Stomach smooth muscle (tissue), 2 donors: ENCODE data around the gene AKTIP.
"Not testable (repeated sequence)": the region's sequence is repeated elsewhere in the genome, so short reads cannot be mapped to it uniquely, and the experiment has no call there.

Experiments used
- H3K27ac ChIP-seq: one replicate; pipeline ENCODE4 v1.7.0; 2013; ENCODE audit warnings: mild to moderate bottlenecking, low read length, inconsistent platforms
- H3K27me3 ChIP-seq, 2 donors: one replicate each; pipeline ENCODE4 v1.7.0; 2013; ENCODE audit warnings: low read length in 2 of 2; ENCODE audit not compliant: insufficient read depth in 2 of 2, control insufficient read depth in 1 of 2
- H3K36me3 ChIP-seq, 2 donors: one replicate each; pipeline ENCODE4 v1.7.0; 2013; ENCODE audit warnings: low read length in 2 of 2; ENCODE audit not compliant: control insufficient read depth in 2 of 2, insufficient read depth in 2 of 2
- H3K4me1 ChIP-seq: one replicate; pipeline ENCODE4 v1.7.0; 2013; ENCODE audit warnings: low read length; ENCODE audit not compliant: control insufficient read depth, insufficient read depth
- H3K4me3 ChIP-seq, 2 donors: one replicate each; pipeline ENCODE4 v1.7.0; 2013; ENCODE audit warnings: low read length in 2 of 2
- H3K9ac ChIP-seq, 2 donors: one replicate each; pipeline ENCODE4 v1.7.0; 2013; ENCODE audit warnings: low read length in 2 of 2, mild to moderate bottlenecking in 1 of 2
- H3K9me3 ChIP-seq, 2 donors: one replicate each; pipeline ENCODE4 v1.7.0; 2013; ENCODE audit warnings: low read length in 2 of 2; ENCODE audit not compliant: control insufficient read depth in 2 of 2
- donor health status: healthy.
- donor health status: Pancreatic carcinoma.

The AKTIP gene

GRCh38 chr16:53502331-53503269 is at the start of gene AKTIP:
TSS of gene AKTIP (minus strand) at chr16:53503209. CDS start at chr16:53500259, 2,950 bp downstream.
- Histone ChIP-seq H3K4me3 (peak within 1 kb of the TSS; percentile 82 to 85), H3K36me3 (peaks cover 4 to 6% of the 10 kb centered on the region in 2 donors), H3K9me3 (no peaks in the 10 kb centered on the region), H3K27ac (peak within 1 kb of the TSS; percentile 96), H3K9ac (peak within 1 kb of the TSS; percentile 84 to 85), H3K27me3 (no peaks in the 10 kb centered on the region), H3K4me1 (peaks cover 31% of the 10 kb centered on the region)

GRCh38 chr16:53549970-53550690 is 47.1 kb upstream of the AKTIP start:
- H3K9ac ChIP-seq = no peak overlapping the region
- no peak overlapping the region for H3K27ac ChIP-seq
- H3K36me3 ChIP-seq = no peaks in the 10 kb centered on the region
- peaks cover 8% of the 10 kb centered on the region for H3K4me1 ChIP-seq
- H3K27me3 ChIP-seq = peaks cover 0 to 15% of the 10 kb centered on the region in 2 donors
- H3K4me3 ChIP-seq = peak overlapping the region in 1 of 2 donors; percentile 15
- H3K9me3 ChIP-seq = no peaks in the 10 kb centered on the region

- Histone ChIP-seq H3K27me3 (peaks cover 4 to 20% of the 10 kb centered on the region in 2 donors), H3K9ac (no peak overlapping the region), H3K36me3 (no peaks in the 10 kb centered on the region), H3K9me3 (no peaks in the 10 kb centered on the region), H3K4me1 (peaks cover 8% of the 10 kb centered on the region), H3K4me3 (no peak overlapping the region), H3K27ac (no peak overlapping the region)
Measured at GRCh38 chr16:53546988-53547391, 44.0 kb upstream of the AKTIP start.

GRCh38 chr16:53545433-53545832 is 42.4 kb upstream of the AKTIP start:
- no peak overlapping the region for H3K9ac ChIP-seq
- H3K36me3 ChIP-seq = no peaks in the 10 kb centered on the region
- H3K27ac ChIP-seq = no peak overlapping the region
- H3K4me1 ChIP-seq = peaks cover 6% of the 10 kb centered on the region
- H3K4me3 ChIP-seq = no peak overlapping the region
- H3K27me3 ChIP-seq = peaks cover 8 to 22% of the 10 kb centered on the region in 2 donors
- no peaks in the 10 kb centered on the region for H3K9me3 ChIP-seq

- Histone ChIP-seq H3K9ac (no peak overlapping the region), H3K4me3 (no peak overlapping the region), H3K27ac (no peak overlapping the region), H3K27me3 (peaks cover 8 to 16% of the 10 kb centered on the region in 2 donors), H3K9me3 (no peaks in the 10 kb centered on the region), H3K4me1 (no peaks in the 10 kb centered on the region), H3K36me3 (no peaks in the 10 kb centered on the region)
Measured at GRCh38 chr16:53542283-53542682, 39.3 kb upstream of the AKTIP start.

GRCh38 chr16:53541326-53541725 is 38.3 kb upstream of the AKTIP start:
- Histone ChIP-seq H3K4me3 (no peak overlapping the region), H3K9ac (no peak overlapping the region), H3K36me3 (no peaks in the 10 kb centered on the region), H3K27ac (no peak overlapping the region), H3K27me3 (peaks cover 8 to 11% of the 10 kb centered on the region in 2 donors), H3K4me1 (no peaks in the 10 kb centered on the region), H3K9me3 (no peaks in the 10 kb centered on the region)

GRCh38 chr16:53539759-53540718 is 37.0 kb upstream of the AKTIP start:
- not testable (repeated sequence) for H3K36me3 ChIP-seq, H3K9ac ChIP-seq, H3K4me1 ChIP-seq, H3K27me3 ChIP-seq, H3K27ac ChIP-seq, H3K9me3 ChIP-seq, H3K4me3 ChIP-seq

- H3K4me3 ChIP-seq, H3K4me1 ChIP-seq, H3K27me3 ChIP-seq, H3K36me3 ChIP-seq, H3K9me3 ChIP-seq, H3K9ac ChIP-seq, H3K27ac ChIP-seq: not testable (repeated sequence)
Measured at GRCh38 chr16:53539346-53539745, 36.3 kb upstream of the AKTIP start.

- no peak overlapping the region for H3K4me3 ChIP-seq
- no peak overlapping the region for H3K27ac ChIP-seq
- no peaks in the 10 kb centered on the region for H3K4me1 ChIP-seq
- H3K27me3 ChIP-seq = peaks cover 5 to 6% of the 10 kb centered on the region in 2 donors
- no peaks in the 10 kb centered on the region for H3K36me3 ChIP-seq
- no peak overlapping the region for H3K9ac ChIP-seq
- no peaks in the 10 kb centered on the region for H3K9me3 ChIP-seq
Measured at GRCh38 chr16:53537626-53538025, 34.6 kb upstream of the AKTIP start.

GRCh38 chr16:53534206-53534605 is 31.2 kb upstream of the AKTIP start:
- Histone ChIP-seq H3K36me3 (no peaks in the 10 kb centered on the region), H3K27ac (no peak overlapping the region), H3K27me3 (no peaks in the 10 kb centered on the region), H3K9me3 (peaks cover 0 to 4% of the 10 kb centered on the region in 2 donors), H3K9ac (no peak overlapping the region), H3K4me3 (no peak overlapping the region), H3K4me1 (no peaks in the 10 kb centered on the region)
